NB4 (cell line): ENCODE measurements around the gene ACADVL.

Experiments
- MYC ChIP-seq: IDR thresholded peaks from 2 replicates; pipeline ENCODE4 v1.6.1; 2011; ENCODE audit warnings: low read depth, low read length
- POLR2A ChIP-seq: IDR thresholded peaks from 2 replicates; pipeline ENCODE4 v1.6.1; 2011; ENCODE audit warnings: mild to moderate bottlenecking; ENCODE audit not compliant: insufficient read length; ENCODE audit errors: extremely low read depth
- TF ChIP-seq, protein P1 (sequence below): IDR thresholded peaks from one replicate; pipeline ENCODE4 v1.5.1; 2012; ENCODE audit warnings: low read depth, low read length
- TF ChIP-seq, protein P2 (sequence below): IDR thresholded peaks from 2 replicates; pipeline ENCODE4 v1.6.1; 2011; ENCODE audit warnings: low read depth, low read length

DNA sequence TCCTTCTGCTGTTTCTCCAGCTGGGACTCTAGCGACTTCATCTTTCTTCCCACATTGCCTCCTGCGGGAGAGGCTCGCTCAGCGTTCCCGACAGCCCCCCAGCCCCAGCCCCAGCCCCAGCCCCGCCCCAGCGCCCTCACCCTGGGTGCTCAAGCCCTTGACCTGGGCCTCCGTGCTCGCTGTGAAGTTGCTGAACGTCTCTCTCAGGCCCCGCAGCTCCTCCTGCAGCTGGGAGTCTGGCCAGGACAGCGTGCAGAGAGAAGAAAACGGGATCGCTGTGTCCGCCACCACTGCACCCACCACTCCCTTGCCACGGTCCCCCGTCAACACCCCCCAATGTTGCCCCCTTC is 42.9 kb upstream of the ACADVL start:
- TF ChIP-seq, protein P1, sequence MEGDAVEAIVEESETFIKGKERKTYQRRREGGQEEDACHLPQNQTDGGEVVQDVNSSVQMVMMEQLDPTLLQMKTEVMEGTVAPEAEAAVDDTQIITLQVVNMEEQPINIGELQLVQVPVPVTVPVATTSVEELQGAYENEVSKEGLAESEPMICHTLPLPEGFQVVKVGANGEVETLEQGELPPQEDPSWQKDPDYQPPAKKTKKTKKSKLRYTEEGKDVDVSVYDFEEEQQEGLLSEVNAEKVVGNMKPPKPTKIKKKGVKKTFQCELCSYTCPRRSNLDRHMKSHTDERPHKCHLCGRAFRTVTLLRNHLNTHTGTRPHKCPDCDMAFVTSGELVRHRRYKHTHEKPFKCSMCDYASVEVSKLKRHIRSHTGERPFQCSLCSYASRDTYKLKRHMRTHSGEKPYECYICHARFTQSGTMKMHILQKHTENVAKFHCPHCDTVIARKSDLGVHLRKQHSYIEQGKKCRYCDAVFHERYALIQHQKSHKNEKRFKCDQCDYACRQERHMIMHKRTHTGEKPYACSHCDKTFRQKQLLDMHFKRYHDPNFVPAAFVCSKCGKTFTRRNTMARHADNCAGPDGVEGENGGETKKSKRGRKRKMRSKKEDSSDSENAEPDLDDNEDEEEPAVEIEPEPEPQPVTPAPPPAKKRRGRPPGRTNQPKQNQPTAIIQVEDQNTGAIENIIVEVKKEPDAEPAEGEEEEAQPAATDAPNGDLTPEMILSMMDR = no peak
- TF ChIP-seq POLR2A (no peak), MYC (no peak)
- TF ChIP-seq, protein P2, sequence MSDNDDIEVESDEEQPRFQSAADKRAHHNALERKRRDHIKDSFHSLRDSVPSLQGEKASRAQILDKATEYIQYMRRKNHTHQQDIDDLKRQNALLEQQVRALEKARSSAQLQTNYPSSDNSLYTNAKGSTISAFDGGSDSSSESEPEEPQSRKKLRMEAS = no peak
